C4-2B (cell line): Measurements from ENCODE around the gene GRK5.

ENCODE experiments used
- H3K27ac ChIP-seq: fragments of 450-650 bp; 2 replicates; pipeline ENCODE4 v1.5.1; 2017
- CTCF ChIP-seq: fragments of 450-650 bp; conservative IDR thresholded peaks from 2 replicates; pipeline ENCODE4 v1.5.1; 2017; ENCODE audit warnings: mild to moderate bottlenecking
- ZFX ChIP-seq: fragments of 450-650 bp; IDR thresholded peaks from 2 replicates; pipeline ENCODE4 v1.6.1; 2017

GRK5 gene

GRCh38 chr10:119498889-119499676 is 291.7 kb downstream of the GRK5 start:
- no peak overlapping the region for H3K27ac ChIP-seq
- TF ChIP-seq CTCF, result no peak
- no peak for TF ChIP-seq ZFX

- no peak for TF ChIP-seq CTCF
- TF ChIP-seq ZFX, result no peak
- H3K27ac ChIP-seq, result no peak overlapping the region
These were observed 292.3 kb downstream of the GRK5 start for GRCh38 chr10:119499677-119500002.

- TF ChIP-seq ZFX, result no peak
- no peak for TF ChIP-seq CTCF
- H3K27ac ChIP-seq, result no peak overlapping the region
These were observed 292.9 kb downstream of the GRK5 start for GRCh38 chr10:119500123-119500795.

- no peak for TF ChIP-seq ZFX
- no peak for TF ChIP-seq CTCF
- no peak overlapping the region for H3K27ac ChIP-seq
These were observed 293.4 kb downstream of the GRK5 start for GRCh38 chr10:119500821-119501220.

- no peak overlapping the region for H3K27ac ChIP-seq
- TF ChIP-seq CTCF, result no peak
- TF ChIP-seq ZFX, result no peak
These were observed 294.3 kb downstream of the GRK5 start for GRCh38 chr10:119501690-119502089.

GRCh38 chr10:119502209-119502608 is 294.8 kb downstream of the GRK5 start:
- no peak overlapping the region for H3K27ac ChIP-seq
- TF ChIP-seq CTCF, result no peak
- no peak for TF ChIP-seq ZFX

GRCh38 chr10:119502618-119503155 is 295.3 kb downstream of the GRK5 start:
- no peak overlapping the region for H3K27ac ChIP-seq
- no peak for TF ChIP-seq ZFX
- TF ChIP-seq CTCF, result no peak
